Spleen (tissue), 11 donors: Measurements from ENCODE around the gene GNAT3. TPM values are rescaled to one million over a fixed set of nuclear protein-coding genes. Genes with fewer than 3 reads are reported as not detected.
A peak's percentile ranks its signal among the peaks of the same experiment; 100 is the strongest.

Experiments
- DNase-seq: peaks from one replicate; pipeline ENCODE4 v3.0.0-alpha.2; 2020
- H3K27ac ChIP-seq, 8 donors: fragments of 200-600 bp; sonication (generic) in 7 of 8; 1 replicate in 4 of 8; 2 replicates in 4 of 8; pipeline versions ENCODE4 v1.5.0 to v1.8.0; 2016 to 2021; ENCODE audit warnings: inconsistent platforms in 4 of 8, mild to moderate bottlenecking in 4 of 8, moderate library complexity in 1 of 8
- H3K27me3 ChIP-seq, 7 donors: fragments of 200-600 bp; sonication (generic) in 6 of 7; replicated peaks in 1 of 7; 1 replicate in 4 of 7; 2 replicates in 3 of 7; pipeline versions ENCODE4 v1.5.0 to v1.8.0; 2016 to 2021; ENCODE audit warnings: inconsistent platforms in 3 of 7, mild to moderate bottlenecking in 1 of 7
- H3K36me3 ChIP-seq, 6 donors: fragments of 200-600 bp; sonication (generic) in 5 of 6; 1 replicate in 4 of 6; 2 replicates in 2 of 6; pipeline versions ENCODE4 v1.5.0 to v1.8.0; 2016 to 2021; ENCODE audit warnings: inconsistent platforms in 2 of 6
- H3K4me1 ChIP-seq, 6 donors: fragments of 200-600 bp; sonication (generic) in 5 of 6; 1 replicate in 3 of 6; 2 replicates in 3 of 6; pipeline versions ENCODE4 v1.5.0 to v1.8.0; 2016 to 2021; ENCODE audit warnings: inconsistent platforms in 3 of 6
- H3K4me3 ChIP-seq, 8 donors: fragments of 200-600 bp; sonication (generic) in 7 of 8; 1 replicate in 4 of 8; 2 replicates in 4 of 8; pipeline versions ENCODE4 v1.5.0 to v1.8.0; 2016 to 2021; ENCODE audit warnings: inconsistent platforms in 4 of 8, mild to moderate bottlenecking in 4 of 8, moderate library complexity in 2 of 8
- H3K9me3 ChIP-seq, 8 donors: fragments of 200-600 bp; sonication (generic) in 7 of 8; 1 replicate in 4 of 8; 2 replicates in 4 of 8; pipeline versions ENCODE4 v1.5.0 to v1.8.0; 2016 to 2021; ENCODE audit warnings: inconsistent platforms in 4 of 8
- POLR2A ChIP-seq, 3 donors: fragments of 450-650 bp; IDR thresholded peaks; one replicate each; pipeline ENCODE4 v1.5.1; 2017; ENCODE audit warnings: antibody characterized with exemption in 3 of 3, mild to moderate bottlenecking in 1 of 3
- POLR2AphosphoS5 ChIP-seq, 3 donors: sonication (generic); formaldehyde crosslinking; IDR thresholded peaks; one replicate each; pipeline ENCODE4 v1.5.1; 2017; ENCODE audit warnings: antibody characterized with exemption in 3 of 3
- WGBS, 5 donors: extraction: QIAGEN DNeasy Blood & Tissue Kit in 3 of 5; methylation state at CpG; one replicate each; pipeline versions ENCODE4 v1.1.5 to v1.1.7; 2013 to 2018; 5-methylcytosine and 5-hydroxymethylcytosine counted together
- intact Hi-C: fragments of 100-400 bp; cut with DNase I; formaldehyde crosslinking; loops from one replicate; pipeline ENCODE4 v1.15.0; 2023; ENCODE audit warnings: low total_unique reads
- polyA plus RNA-seq, 3 donors: library from polyadenylated mRNA; stranded (reverse); fragments of 200-250 nt; gene quantifications; one replicate each; pipeline ENCODE4 v1.2.1, GENCODE V29; 2013
- total RNA-seq, 7 donors: library from RNA; depleted of rRNA in 3 of 7; stranded (reverse); fragments of >200 nt in 3 of 7; fragmentation: NEBNext Ultra II Directional in 4 of 7; extraction: Animal tissue kit (Norgen Biotek cat#: 25700) in 4 of 7; gene quantifications; one replicate each; pipeline versions ENCODE4 v1.1.0 to v1.2.1, GENCODE V29; 2016 to 2021
- TF ChIP-seq, protein P1 (sequence below), 11 experiments: fragments of 200-600 bp in 7 of 11; fragments of 450-650 bp in 4 of 11; sonication (generic) in 4 of 11; IDR thresholded peaks in 8 of 11; conservative IDR thresholded peaks in 3 of 11; 1 replicate in 7 of 11; 2 replicates in 4 of 11; pipeline versions ENCODE4 v1.4.0 to v1.8.0; 2016 to 2021; ENCODE audit warnings: antibody characterized with exemption in 11 of 11, inconsistent platforms in 4 of 11, mild to moderate bottlenecking in 1 of 11
- donor health status: healthy with polysubstance abuse.
- donor health status: DM: no; HTN: no; CAD: no; lungs with moderate emphysema.
- donor health status: DM: no; HTN: no; CAD: no.
- donor health status: Bipolar disorder and iron deficiency.
- donor health status: healthy.
- donor health status: DM: no; HTN: no; CAD: no.
- donor health status: DM: yes; HTN: yes; CAD: no.

GNAT3 gene
- total and polyA plus RNA-seq, 10 donors = not detected

DNA sequence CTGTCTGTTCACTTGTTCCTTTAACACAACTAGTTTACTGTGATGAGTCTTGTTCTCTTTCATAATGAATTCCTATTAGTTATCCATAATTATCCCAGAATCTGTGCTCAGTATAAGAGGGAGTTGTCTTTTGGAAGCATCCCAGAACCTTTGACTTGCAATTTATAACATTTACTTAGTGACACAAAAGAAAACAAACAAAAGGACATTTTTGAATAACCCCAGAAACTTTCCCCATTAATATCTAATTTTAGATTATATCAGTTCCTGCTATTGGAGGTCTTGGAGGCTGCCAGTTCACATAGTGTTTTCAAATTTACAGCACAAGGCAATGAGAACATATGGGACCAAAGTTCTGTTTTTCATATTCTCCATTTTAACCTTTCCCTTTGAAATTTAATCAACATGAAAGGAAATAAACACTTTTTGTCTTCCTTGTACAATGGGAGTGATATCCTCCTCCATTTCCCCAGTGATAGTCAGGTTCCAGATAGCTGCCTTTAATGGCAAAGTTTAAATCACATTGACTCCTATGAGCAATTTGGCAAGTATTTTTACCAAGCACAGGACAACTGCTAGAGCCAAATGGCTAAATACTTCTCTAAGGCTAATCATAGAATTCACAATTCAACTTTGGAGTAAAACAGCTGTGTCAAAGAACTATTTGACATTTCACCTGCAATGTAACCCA lies 37.1 kb upstream of the GNAT3 start:
- TF ChIP-seq, protein P1, sequence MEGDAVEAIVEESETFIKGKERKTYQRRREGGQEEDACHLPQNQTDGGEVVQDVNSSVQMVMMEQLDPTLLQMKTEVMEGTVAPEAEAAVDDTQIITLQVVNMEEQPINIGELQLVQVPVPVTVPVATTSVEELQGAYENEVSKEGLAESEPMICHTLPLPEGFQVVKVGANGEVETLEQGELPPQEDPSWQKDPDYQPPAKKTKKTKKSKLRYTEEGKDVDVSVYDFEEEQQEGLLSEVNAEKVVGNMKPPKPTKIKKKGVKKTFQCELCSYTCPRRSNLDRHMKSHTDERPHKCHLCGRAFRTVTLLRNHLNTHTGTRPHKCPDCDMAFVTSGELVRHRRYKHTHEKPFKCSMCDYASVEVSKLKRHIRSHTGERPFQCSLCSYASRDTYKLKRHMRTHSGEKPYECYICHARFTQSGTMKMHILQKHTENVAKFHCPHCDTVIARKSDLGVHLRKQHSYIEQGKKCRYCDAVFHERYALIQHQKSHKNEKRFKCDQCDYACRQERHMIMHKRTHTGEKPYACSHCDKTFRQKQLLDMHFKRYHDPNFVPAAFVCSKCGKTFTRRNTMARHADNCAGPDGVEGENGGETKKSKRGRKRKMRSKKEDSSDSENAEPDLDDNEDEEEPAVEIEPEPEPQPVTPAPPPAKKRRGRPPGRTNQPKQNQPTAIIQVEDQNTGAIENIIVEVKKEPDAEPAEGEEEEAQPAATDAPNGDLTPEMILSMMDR (IDR thresholded peaks at IDR 0.05 in 8 of 11, conservative IDR thresholded peaks at IDR 0.05 in 3 of 11) = no peak
- TF ChIP-seq POLR2AphosphoS5 (IDR thresholded peaks at IDR 0.05) (no peak), POLR2A (IDR thresholded peaks at IDR 0.05) (no peak)
- Histone ChIP-seq H3K4me1 (peaks cover 0 to 32% (median 11%) of the 10 kb centered on the region in 6 donors), H3K36me3 (no peaks in the 10 kb centered on the region), H3K4me3 (no peak overlapping the region), H3K27ac (peak overlapping the region; percentile 16 to 72 (median 64)), H3K27me3 (no peaks in the 10 kb centered on the region), H3K9me3 (peaks cover 0 to 29% (median 16%) of the 10 kb centered on the region in 8 donors)
- no peak for DNase-seq
- intact Hi-C loops = no loop called here

DNA sequence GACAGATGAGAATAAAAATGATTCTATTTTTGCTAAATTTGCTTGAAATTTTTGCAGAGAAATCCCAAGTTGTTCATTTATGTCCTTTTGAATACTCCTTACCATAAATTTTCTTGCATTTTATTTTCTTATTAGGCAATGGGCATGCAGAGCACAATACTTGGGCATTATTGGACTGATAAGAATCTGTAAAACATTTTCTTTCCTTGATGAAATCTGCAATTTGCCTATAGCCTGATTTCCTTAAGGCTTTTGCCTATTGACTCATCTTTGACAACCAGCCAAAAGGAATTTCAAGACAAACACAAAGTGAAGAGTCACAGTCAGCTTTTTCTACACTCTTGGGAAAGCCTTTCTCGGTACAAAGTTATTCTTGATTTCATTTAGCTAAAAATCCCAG lies 30.5 kb upstream of the GNAT3 start:
- TF ChIP-seq, protein P1 (IDR thresholded peaks at IDR 0.05 in 8 of 11, conservative IDR thresholded peaks at IDR 0.05 in 3 of 11) = no peak
- TF ChIP-seq POLR2AphosphoS5 (IDR thresholded peaks at IDR 0.05) (no peak), POLR2A (IDR thresholded peaks at IDR 0.05) (no peak)
- H3K27ac ChIP-seq = peak overlapping the region in 2 of 8 donors; percentile 30 to 47
- WGBS, 5 donors = 66 to 86% (median 71%) methylated on average over 1 of the region's 1 CpG
- DNase-seq = no peak
- peaks cover 0 to 13% (median 0%) of the 10 kb centered on the region in 6 donors for H3K4me1 ChIP-seq
- H3K4me3 ChIP-seq = no peak overlapping the region
- intact Hi-C loops = no loop called here
- peaks cover 0 to 36% (median 15%) of the 10 kb centered on the region in 8 donors for H3K9me3 ChIP-seq
- no peaks in the 10 kb centered on the region for H3K27me3 ChIP-seq
- H3K36me3 ChIP-seq = no peaks in the 10 kb centered on the region

DNA sequence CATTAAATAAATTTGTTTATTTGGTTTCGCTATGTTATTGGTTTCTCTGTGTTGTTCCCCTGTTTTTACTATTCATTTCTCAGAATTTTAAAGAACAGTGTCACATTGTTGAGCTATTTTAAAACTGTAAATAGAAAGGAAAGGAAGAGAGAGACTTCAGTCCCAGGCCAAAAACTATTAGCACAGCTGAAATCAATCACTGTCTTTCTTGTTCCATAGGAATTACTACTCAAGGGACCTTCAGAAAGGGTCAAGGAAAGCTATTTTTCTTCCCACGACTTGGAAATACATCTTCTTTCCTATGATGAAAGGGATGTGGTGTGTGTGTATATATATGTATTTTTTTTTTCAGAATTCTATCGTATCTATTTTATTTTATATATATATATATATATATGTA lies 29.0 kb upstream of the GNAT3 start:
- H3K4me1 ChIP-seq = peaks cover 0 to 17% (median 0%) of the 10 kb centered on the region in 6 donors
- no peak for DNase-seq
- intact Hi-C loops = no loop called here

DNA sequence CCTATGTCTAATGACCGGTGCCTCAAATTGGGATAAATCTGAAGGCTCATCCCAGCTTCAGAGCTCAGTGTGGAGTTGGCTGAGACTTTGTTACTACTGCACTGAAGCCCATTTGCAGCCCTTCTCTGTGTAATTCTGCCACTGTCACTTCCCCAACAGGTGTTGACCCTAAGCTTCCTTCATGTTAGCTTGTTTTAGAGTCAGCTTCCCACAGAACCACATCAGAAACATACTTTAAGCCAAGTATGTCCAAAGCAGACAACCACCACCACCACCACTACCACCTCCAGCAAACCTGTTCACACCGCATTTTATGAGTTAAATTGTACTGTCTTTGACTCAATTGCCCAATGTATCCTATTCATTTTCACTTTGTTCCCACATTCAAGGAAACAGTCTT lies 25.2 kb upstream of the GNAT3 start:
- H3K27ac ChIP-seq = peak overlapping the region in 4 of 8 donors; percentile 24 to 67 (median 56)
- peaks cover 0 to 17% (median 0%) of the 10 kb centered on the region in 6 donors for H3K4me1 ChIP-seq
- H3K27me3 ChIP-seq = no peaks in the 10 kb centered on the region
- no peaks in the 10 kb centered on the region for H3K36me3 ChIP-seq
- DNase-seq = no peak
- H3K9me3 ChIP-seq = peaks cover 0 to 8% (median 0%) of the 10 kb centered on the region in 8 donors
- H3K4me3 ChIP-seq = no peak overlapping the region
- TF ChIP-seq POLR2A (IDR thresholded peaks at IDR 0.05) (no peak), POLR2AphosphoS5 (IDR thresholded peaks at IDR 0.05) (no peak)
- TF ChIP-seq, protein P1 (IDR thresholded peaks at IDR 0.05 in 8 of 11, conservative IDR thresholded peaks at IDR 0.05 in 3 of 11) = no peak
- WGBS, 5 donors = 70 to 86% (median 81%) methylated on average over 2 of the region's 2 CpGs
- intact Hi-C loops = no loop called here

More for the DNA sequence above, 29.0 kb upstream of the GNAT3 start:
- H3K27ac ChIP-seq = peak overlapping the region in 3 of 8 donors; percentile 26 to 37 (median 30)
- no peaks in the 10 kb centered on the region for H3K27me3 ChIP-seq
- no peak overlapping the region for H3K4me3 ChIP-seq
- peaks cover 0 to 27% (median 13%) of the 10 kb centered on the region in 8 donors for H3K9me3 ChIP-seq
- H3K36me3 ChIP-seq = no peaks in the 10 kb centered on the region
- TF ChIP-seq, protein P1 (IDR thresholded peaks at IDR 0.05 in 8 of 11, conservative IDR thresholded peaks at IDR 0.05 in 3 of 11) = no peak
- TF ChIP-seq POLR2AphosphoS5 (IDR thresholded peaks at IDR 0.05) (no peak), POLR2A (IDR thresholded peaks at IDR 0.05) (no peak)
- 56 to 82% (median 72%) methylated on average over 3 of the region's 3 CpGs for WGBS, 5 donors
